ENCODE measurements around the gene MARK3. TPM values are rescaled to one million over a fixed set of nuclear protein-coding genes. Genes with fewer than 3 reads are reported as not detected.

The MARK3 gene
- total RNA-seq, 1 experiment from 2014 or later: 72.5 TPM

GRCh38 chr14:103539056-103539825, 154.0 kb downstream of the MARK3 start:
- no peak overlapping the region for H3K27ac ChIP-seq (ENCODE audit: low read depth, low read length)
- no peaks in the 10 kb centered on the region for H3K27me3 ChIP-seq (ENCODE audit: insufficient read depth, low read length)
- H4K20me1 ChIP-seq (ENCODE audit: insufficient read depth): no peaks in the 10 kb centered on the region
- H3K9me2 ChIP-seq (ENCODE audit: insufficient read depth): no peaks in the 10 kb centered on the region
- no peaks in the 10 kb centered on the region for H3K79me2 ChIP-seq (ENCODE audit: insufficient read depth, low read length)
- H3K4me1 ChIP-seq (ENCODE audit: control insufficient read depth in 1 of 2, insufficient read depth in 2 of 2, low read length in 2 of 2): peaks cover 34 to 54% of the 10 kb centered on the region in 2 experiments
- H2AFZ ChIP-seq (ENCODE audit: low read depth, low read length, poor library complexity, severe bottlenecking): no peak overlapping the region
- ChIA-PET CTCF (interaction anchor here (0.8 to 1.8 kb wide), 3 partner anchors 9 to 18 kb away, joined by 3 to 7 read pairs (median 4); no protein-coding TSS in a partner anchor), POLR2A (interaction anchor here (0.8 to 0.9 kb wide), 2 partner anchors 17 to 1015 kb away, joined by 3 read pairs; partner anchors contain the start of gene CKB), RAD21 (ENCODE audit: low non-redundant PET in 1 of 2, low total read pairs in 2 of 2, uncharacterized antibody in 2 of 2, unreplicated experiment in 2 of 2) (no interaction called here)
- TF ChIP-seq ZFX (IDR thresholded peaks at IDR 0.05): no peak
- no peak for TF ChIP-seq ATF3 (IDR thresholded peaks at IDR 0.05)
- TF ChIP-seq EZH2 (IDR thresholded peaks at IDR 0.05): no peak
- TF ChIP-seq JUND (IDR thresholded peaks at IDR 0.05): no peak
- TF ChIP-seq CTCF (IDR thresholded peaks at IDR 0.05 in 2 of 3, conservative IDR thresholded peaks at IDR 0.05 in 1 of 3; ENCODE audit: borderline replicate concordance in 1 of 3, insufficient read depth in 1 of 3, low read depth in 2 of 3, low read length in 2 of 3): peak in 2 of 3 experiments; percentile 17 to 27; a peak in 2 of 6 replicates
- TF ChIP-seq REST (IDR thresholded peaks at IDR 0.05; ENCODE audit: low read depth): no peak
- intact Hi-C loops (cut with micrococcal nuclease): no loop called here
- ATAC-seq: peak; percentile 52
- BruUV-seq (replicated peaks): no TSS peak
- H3K9ac ChIP-seq (ENCODE audit: low read length): no peak overlapping the region
- no peaks in the 10 kb centered on the region for H3K9me3 ChIP-seq (ENCODE audit: control insufficient read depth in 1 of 2, insufficient read depth in 1 of 2, low read depth in 1 of 2, low read length in 2 of 2)
- peak overlapping the region; percentile 77 for H3K4me2 ChIP-seq (ENCODE audit: low read length)
- peaks cover 0 to 4% of the 10 kb centered on the region in 2 experiments; a peak in 1 of 4 replicates for H3K36me3 ChIP-seq (ENCODE audit: control insufficient read depth in 1 of 2, insufficient read depth in 2 of 2, low read length in 2 of 2)
- DNase-seq (ENCODE audit: low read depth, low spot score): no peak
- no peak overlapping the region for H3K4me3 ChIP-seq (replicated peaks in 1 of 2; ENCODE audit: low read depth in 1 of 2, low read length in 2 of 2)
